MCF 10A (cell line): Measurements from ENCODE around the gene PHLPP1. TPM values are rescaled to one million over a fixed set of nuclear protein-coding genes. Genes with fewer than 3 reads are reported as not detected.

Experiments
- BruUV-seq: library from RNA; stranded (reverse); fragments of 400-500 nt; replicated peaks from 2 replicates; lab custom pipeline; 2021; lab: Mats Ljungman, UMichigan
- CTCF ChIA-PET: fragments of 300-600 bp; sonication (Branson Sonifier 250); formaldehyde crosslinking; extraction: SDS; loops from one replicate; lab custom pipeline; 2021; ENCODE audit warnings: antibody characterized with exemption, inconsistent platforms; lab: Yijun Ruan, JAX
- POLR2A ChIA-PET: fragments of 300-600, 350-650 bp; sonication (Branson Sonifier 250); formaldehyde crosslinking; extraction: SDS; loops from one replicate; lab custom pipeline; 2020; ENCODE audit warnings: antibody characterized with exemption, inconsistent platforms; lab: Yijun Ruan, JAX
- DNase-seq: peaks from one replicate; pipeline ENCODE4 v3.0.0-alpha.2; 2018; ENCODE audit not compliant: unreplicated experiment
- H3K27ac Mint-ChIP-seq: one replicate; pipeline ENCODE4 v1.8.0; 2022; ENCODE audit warnings: mild to moderate bottlenecking, low read depth, mixed read lengths; ENCODE audit not compliant: unreplicated experiment
- H3K27me3 Mint-ChIP-seq: one replicate; pipeline ENCODE4 v1.8.0; 2022; ENCODE audit warnings: mixed read lengths; ENCODE audit not compliant: insufficient read depth, unreplicated experiment
- H3K36me3 Mint-ChIP-seq: one replicate; pipeline ENCODE4 v1.8.0; 2022; ENCODE audit warnings: mild to moderate bottlenecking, moderate library complexity, mixed read lengths; ENCODE audit not compliant: insufficient read depth, unreplicated experiment
- H3K4me1 Mint-ChIP-seq: one replicate; pipeline ENCODE4 v1.8.0; 2022; ENCODE audit warnings: mixed read lengths; ENCODE audit not compliant: insufficient read depth, unreplicated experiment
- H3K4me3 Mint-ChIP-seq: one replicate; pipeline ENCODE4 v1.8.0; 2022; ENCODE audit warnings: mild to moderate bottlenecking, moderate library complexity, mixed read lengths; ENCODE audit not compliant: unreplicated experiment
- H3K9me3 Mint-ChIP-seq: one replicate; pipeline ENCODE4 v1.8.0; 2022; ENCODE audit warnings: mixed read lengths; ENCODE audit not compliant: unreplicated experiment
- CTCF ChIP-seq: fragments of 200-600 bp; IDR thresholded peaks from one replicate; pipeline ENCODE4 v1.8.0; 2022; ENCODE audit warnings: antibody characterized with exemption, mild to moderate bottlenecking; ENCODE audit not compliant: unreplicated experiment
- intact Hi-C: fragments of 100-400 bp; cut with micrococcal nuclease; formaldehyde crosslinking; loops from 2 replicates; pipeline ENCODE4 v1.14.1; 2022
- total RNA-seq: library from RNA; stranded (reverse); gene quantifications from 2 replicates; pipeline ENCODE4 v1.2.3, GENCODE V29; 2022

PHLPP1 gene
- total RNA-seq, 1 experiment from 2014 or later, result 13.1 TPM

DNA sequence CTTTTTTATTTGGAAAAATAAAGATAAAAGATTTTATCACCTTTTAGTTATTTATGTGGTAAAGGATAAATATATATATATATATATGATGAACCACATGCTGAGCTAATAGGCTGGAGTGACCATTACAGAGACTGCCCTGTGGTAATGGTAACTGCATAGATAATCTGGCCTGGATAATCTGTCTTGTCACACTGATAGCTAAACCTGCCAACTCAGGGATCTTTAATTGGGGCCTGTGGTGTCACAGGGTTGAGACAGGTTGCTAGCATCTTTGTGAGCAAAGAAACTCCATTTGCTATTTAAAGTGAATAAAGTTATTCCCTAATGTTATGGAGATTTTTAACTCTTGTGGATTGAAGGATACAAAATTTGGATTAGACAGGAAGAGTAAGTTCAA lies 203.0 kb downstream of the PHLPP1 start:
- Mint-ChIP-seq H3K4me3 (no peak overlapping the region), H3K27me3 (no peaks in the 10 kb centered on the region), H3K27ac (no peak overlapping the region), H3K9me3 (no peaks in the 10 kb centered on the region), H3K4me1 (no peaks in the 10 kb centered on the region), H3K36me3 (peaks cover 21% of the 10 kb centered on the region)
- no peak for TF ChIP-seq CTCF
- DNase-seq, result no peak
- ChIA-PET CTCF (no interaction called here), POLR2A (no interaction called here)
- BruUV-seq, result no TSS peak
- intact Hi-C loops, result no loop called here

DNA sequence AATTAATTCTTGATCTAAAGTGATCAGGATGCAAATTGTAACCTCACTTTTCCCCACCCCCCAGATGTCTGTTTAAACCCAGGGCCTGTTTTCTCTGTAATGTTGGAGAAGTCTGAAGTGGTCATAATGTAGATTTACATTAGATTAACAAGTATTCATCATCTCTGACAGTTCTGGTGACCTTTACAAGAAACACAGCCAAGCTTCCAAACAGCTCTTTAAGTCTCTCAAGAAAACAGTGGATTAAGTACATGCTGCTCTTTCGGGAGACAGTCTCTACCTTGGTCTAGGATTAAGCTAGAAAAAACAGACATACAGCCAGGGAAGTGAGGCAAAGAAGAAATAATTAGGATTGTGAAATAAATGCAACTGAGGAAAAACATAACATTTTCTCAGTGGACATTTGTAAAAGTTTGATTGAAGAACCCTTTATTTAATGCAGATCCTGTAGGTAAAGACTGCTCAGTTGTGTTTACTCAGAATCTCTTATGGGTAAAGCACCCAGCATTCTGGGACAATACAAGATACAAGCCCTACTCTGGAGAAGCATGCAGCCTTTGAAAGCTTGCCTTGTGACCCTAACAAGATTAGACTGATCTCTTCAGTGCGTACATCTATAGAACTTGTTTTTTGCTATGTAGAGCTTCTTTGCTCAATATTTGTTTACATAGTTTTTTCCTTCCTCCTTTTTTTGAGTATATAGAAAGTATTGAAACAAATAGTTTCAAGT lies 203.9 kb downstream of the PHLPP1 start:
- DNase-seq, result no peak
- no peak overlapping the region for H3K4me3 Mint-ChIP-seq
- no TSS peak for BruUV-seq
- H3K27ac Mint-ChIP-seq, result peak overlapping the region; percentile 31
- intact Hi-C loops, result no loop called here
- CTCF ChIA-PET, result interaction anchor here (0.6 to 2.3 kb wide), 2 partner anchors 294 to 333 kb away, joined by 6 to 10 read pairs; no protein-coding TSS in a partner anchor
- POLR2A ChIA-PET, result no interaction called here
- H3K36me3 Mint-ChIP-seq, result peaks cover 19% of the 10 kb centered on the region
- no peaks in the 10 kb centered on the region for H3K9me3 Mint-ChIP-seq
- H3K27me3 Mint-ChIP-seq, result no peaks in the 10 kb centered on the region
- TF ChIP-seq CTCF, result no peak
- no peaks in the 10 kb centered on the region for H3K4me1 Mint-ChIP-seq

- H3K9me3 Mint-ChIP-seq, result no peaks in the 10 kb centered on the region
- CTCF ChIA-PET, result no interaction called here
Measured at GRCh38 chr18:62925031-62925688, 209.8 kb downstream of the PHLPP1 start.

More at GRCh38 chr18:62925031-62925688, 209.8 kb downstream of the PHLPP1 start:
- Mint-ChIP-seq H3K27me3 (no peaks in the 10 kb centered on the region), H3K27ac (no peak overlapping the region), H3K36me3 (peaks cover 10% of the 10 kb centered on the region), H3K4me3 (no peak overlapping the region), H3K4me1 (no peaks in the 10 kb centered on the region)
- DNase-seq, result no peak
- intact Hi-C loops, result no loop called here
- POLR2A ChIA-PET, result no interaction called here
- no TSS peak for BruUV-seq
- no peak for TF ChIP-seq CTCF
